IPS-18a (cell line): ENCODE measurements around the gene EXOC6.

Source experiments
- H3K27ac ChIP-seq: one replicate; pipeline ENCODE4 v1.5.1; 2013; ENCODE audit warnings: low read length
- H3K27me3 ChIP-seq: one replicate; pipeline ENCODE4 v1.6.1; 2013; ENCODE audit warnings: mild to moderate bottlenecking, low read length; ENCODE audit not compliant: control insufficient read depth, insufficient read depth
- H3K36me3 ChIP-seq: one replicate; pipeline ENCODE4 v1.6.1; 2013; ENCODE audit warnings: low read depth, low read length; ENCODE audit not compliant: control insufficient read depth
- H3K4me1 ChIP-seq: one replicate; pipeline ENCODE4 v1.6.1; 2013; ENCODE audit warnings: low read depth, low read length; ENCODE audit not compliant: control insufficient read depth
- H3K4me3 ChIP-seq: one replicate; pipeline ENCODE4 v1.5.1; 2013; ENCODE audit warnings: low read length
- H3K9ac ChIP-seq: one replicate; pipeline ENCODE4 v1.6.1; 2013; ENCODE audit warnings: mild to moderate bottlenecking, low read length, moderate library complexity
- H3K9me3 ChIP-seq: one replicate; pipeline ENCODE4 v1.6.1; 2013; ENCODE audit warnings: low read depth, low read length; ENCODE audit not compliant: control insufficient read depth

Gene EXOC6

GRCh38 chr10:92855560-92855959 is 7.2 kb downstream of the EXOC6 start:
- peaks cover 5% of the 10 kb centered on the region for H3K9me3 ChIP-seq
- H3K36me3 ChIP-seq = no peaks in the 10 kb centered on the region
- no peak overlapping the region for H3K27ac ChIP-seq
- H3K4me3 ChIP-seq = no peak overlapping the region
- H3K9ac ChIP-seq = no peak overlapping the region
- H3K4me1 ChIP-seq = no peaks in the 10 kb centered on the region
- H3K27me3 ChIP-seq = no peaks in the 10 kb centered on the region

DNA sequence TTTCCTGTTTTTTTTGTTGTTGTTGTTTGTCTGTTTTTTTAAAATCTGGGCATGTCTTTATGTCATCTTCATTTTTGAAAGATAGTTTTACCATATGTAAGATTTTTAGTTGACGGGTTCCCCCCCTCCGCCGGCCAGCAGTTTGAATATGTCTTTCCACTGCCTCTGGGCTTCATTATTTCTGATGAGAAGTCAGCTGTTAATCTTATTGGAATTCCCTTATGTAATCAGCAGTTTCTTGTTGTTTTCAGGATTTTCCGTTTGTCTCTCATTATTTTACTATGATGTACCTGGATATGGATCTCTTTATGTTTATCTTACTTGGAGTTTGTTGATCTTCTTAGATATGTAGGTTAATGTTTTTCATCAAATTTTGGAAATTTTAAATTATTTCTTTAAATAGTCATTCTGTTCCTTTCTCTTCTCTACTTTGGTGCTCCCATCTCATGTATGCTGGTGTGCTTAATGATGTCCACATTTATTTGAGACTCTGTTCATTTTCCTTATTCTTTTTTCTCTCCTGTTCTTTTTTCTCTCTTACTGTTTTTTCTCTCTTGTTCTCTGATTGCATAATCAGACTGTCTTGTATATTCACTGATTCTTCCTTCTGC is 9.7 kb downstream of the EXOC6 start:
- Histone ChIP-seq H3K27me3 (no peaks in the 10 kb centered on the region), H3K9me3 (peaks cover 5% of the 10 kb centered on the region), H3K9ac (no peak overlapping the region), H3K36me3 (no peaks in the 10 kb centered on the region), H3K27ac (no peak overlapping the region), H3K4me3 (no peak overlapping the region), H3K4me1 (no peaks in the 10 kb centered on the region)

- no peaks in the 10 kb centered on the region for H3K36me3 ChIP-seq
- no peaks in the 10 kb centered on the region for H3K9me3 ChIP-seq
- H3K9ac ChIP-seq = no peak overlapping the region
- H3K4me3 ChIP-seq = no peak overlapping the region
- H3K27me3 ChIP-seq = no peaks in the 10 kb centered on the region
- no peak overlapping the region for H3K27ac ChIP-seq
- H3K4me1 ChIP-seq = no peaks in the 10 kb centered on the region
These were observed 18.9 kb downstream of the EXOC6 start for GRCh38 chr10:92867235-92867634.

DNA sequence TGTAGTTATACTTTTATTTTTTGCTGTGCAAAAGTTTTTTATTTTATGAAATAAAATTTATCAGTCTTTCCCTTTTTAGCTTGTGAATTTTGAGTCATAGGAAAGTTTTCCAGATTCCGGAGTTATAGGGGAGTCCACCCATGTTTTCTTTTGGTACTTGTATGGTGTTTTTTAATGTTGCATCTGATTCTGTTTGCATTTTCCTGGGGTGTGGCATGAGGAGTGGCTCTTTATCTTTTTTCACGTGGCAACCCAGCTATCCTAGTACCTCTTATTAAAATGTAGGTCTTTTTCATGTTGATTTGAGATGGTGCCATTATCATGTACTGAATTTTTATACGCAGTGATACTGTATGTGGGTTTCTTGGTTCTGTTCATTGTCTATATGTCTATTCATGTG is 19.7 kb downstream of the EXOC6 start:
- Histone ChIP-seq H3K9me3 (no peaks in the 10 kb centered on the region), H3K4me1 (no peaks in the 10 kb centered on the region), H3K4me3 (no peak overlapping the region), H3K36me3 (no peaks in the 10 kb centered on the region), H3K9ac (no peak overlapping the region), H3K27me3 (no peaks in the 10 kb centered on the region), H3K27ac (no peak overlapping the region)

DNA sequence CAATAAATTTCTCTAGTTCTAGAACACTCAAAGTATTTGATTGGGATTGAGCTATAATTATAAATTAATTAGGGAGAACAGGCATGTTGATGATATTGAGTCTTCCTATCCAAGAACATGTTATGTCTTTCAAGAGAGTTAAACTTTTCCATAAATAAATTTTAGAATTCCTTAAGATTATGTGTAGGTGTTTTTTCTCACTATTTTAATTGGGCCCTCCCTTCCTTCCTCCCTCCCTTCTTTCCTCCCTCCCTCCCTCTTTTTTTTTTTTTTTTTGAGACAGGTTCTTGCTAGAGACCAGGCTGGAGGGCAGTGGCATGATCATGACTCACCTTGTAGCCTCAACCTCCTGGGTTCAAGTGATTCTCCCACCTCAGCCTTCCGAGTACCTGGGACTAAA is 20.2 kb downstream of the EXOC6 start:
- no peaks in the 10 kb centered on the region for H3K27me3 ChIP-seq
- no peak overlapping the region for H3K4me3 ChIP-seq

GRCh38 chr10:92873029-92873428 is 24.7 kb downstream of the EXOC6 start:
- H3K9ac ChIP-seq = no peak overlapping the region
- H3K9me3 ChIP-seq = no peaks in the 10 kb centered on the region
- no peaks in the 10 kb centered on the region for H3K27me3 ChIP-seq
- no peaks in the 10 kb centered on the region for H3K4me1 ChIP-seq
- H3K4me3 ChIP-seq = no peak overlapping the region
- H3K36me3 ChIP-seq = no peaks in the 10 kb centered on the region
- H3K27ac ChIP-seq = no peak overlapping the region

More for the DNA sequence above, 20.2 kb downstream of the EXOC6 start:
- H3K9ac ChIP-seq = no peak overlapping the region
- no peaks in the 10 kb centered on the region for H3K4me1 ChIP-seq
- H3K9me3 ChIP-seq = no peaks in the 10 kb centered on the region
- no peaks in the 10 kb centered on the region for H3K36me3 ChIP-seq
- H3K27ac ChIP-seq = no peak overlapping the region

- H3K4me1 ChIP-seq = no peaks in the 10 kb centered on the region
- H3K9me3 ChIP-seq = no peaks in the 10 kb centered on the region
- no peak overlapping the region for H3K9ac ChIP-seq
- H3K4me3 ChIP-seq = no peak overlapping the region
- no peaks in the 10 kb centered on the region for H3K36me3 ChIP-seq
- no peaks in the 10 kb centered on the region for H3K27me3 ChIP-seq
- H3K27ac ChIP-seq = no peak overlapping the region
These were observed 28.3 kb downstream of the EXOC6 start for GRCh38 chr10:92876509-92877036.

DNA sequence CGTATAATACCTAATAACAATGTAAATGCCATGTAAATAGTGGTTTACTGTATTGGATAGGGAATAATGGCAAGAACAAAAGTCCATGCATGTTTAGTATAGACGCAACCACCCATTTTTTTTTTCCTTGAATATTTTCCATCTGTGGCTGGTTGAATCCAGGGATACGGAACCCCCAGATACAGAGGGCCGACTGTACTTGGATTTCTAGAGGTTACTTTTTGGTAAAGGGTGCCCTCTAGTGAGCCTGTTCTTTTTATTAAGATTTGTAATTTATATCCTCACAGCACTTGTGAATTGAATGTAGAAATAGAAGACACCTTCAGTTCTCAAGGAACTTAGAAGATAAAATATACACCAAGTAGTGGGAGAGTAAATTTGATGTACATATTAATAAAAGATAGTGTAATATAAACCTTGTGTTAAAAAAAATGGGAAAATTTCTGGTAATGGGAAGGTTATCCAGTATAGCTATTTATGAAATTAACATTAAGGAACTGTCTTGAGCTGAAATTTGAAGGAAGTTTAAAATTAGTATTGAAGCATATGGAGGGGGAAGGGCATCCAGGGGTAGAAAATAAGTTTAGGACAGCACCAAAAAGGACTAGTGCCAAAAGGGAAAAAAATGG is 32.0 kb downstream of the EXOC6 start:
- Histone ChIP-seq H3K27ac (no peak overlapping the region), H3K4me1 (no peaks in the 10 kb centered on the region), H3K36me3 (no peaks in the 10 kb centered on the region), H3K9ac (no peak overlapping the region), H3K4me3 (no peak overlapping the region), H3K9me3 (no peaks in the 10 kb centered on the region), H3K27me3 (no peaks in the 10 kb centered on the region)

DNA sequence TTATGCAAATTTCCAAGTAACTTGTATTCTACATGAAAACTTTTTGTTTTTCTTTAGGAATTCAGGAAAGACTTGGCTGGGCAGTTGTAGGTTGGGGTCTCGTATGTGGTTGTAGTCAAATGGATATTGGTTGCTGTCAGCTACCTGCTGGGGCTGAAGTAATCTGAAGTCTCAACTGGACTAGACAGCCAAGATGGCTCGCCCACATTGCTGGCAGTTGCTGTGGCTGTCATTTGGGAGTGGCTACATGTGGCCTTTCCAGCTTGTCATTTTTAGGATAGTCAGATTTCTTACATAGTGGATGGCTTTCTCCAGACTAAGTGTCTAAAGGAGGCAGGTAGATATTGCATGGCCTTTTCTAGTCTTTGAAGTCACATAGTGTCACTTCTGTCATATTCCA is 32.6 kb downstream of the EXOC6 start:
- H3K36me3 ChIP-seq = no peaks in the 10 kb centered on the region
- no peaks in the 10 kb centered on the region for H3K4me1 ChIP-seq
- no peak overlapping the region for H3K9ac ChIP-seq
- H3K27ac ChIP-seq = no peak overlapping the region
- no peaks in the 10 kb centered on the region for H3K9me3 ChIP-seq
- no peaks in the 10 kb centered on the region for H3K27me3 ChIP-seq
- H3K4me3 ChIP-seq = no peak overlapping the region

DNA sequence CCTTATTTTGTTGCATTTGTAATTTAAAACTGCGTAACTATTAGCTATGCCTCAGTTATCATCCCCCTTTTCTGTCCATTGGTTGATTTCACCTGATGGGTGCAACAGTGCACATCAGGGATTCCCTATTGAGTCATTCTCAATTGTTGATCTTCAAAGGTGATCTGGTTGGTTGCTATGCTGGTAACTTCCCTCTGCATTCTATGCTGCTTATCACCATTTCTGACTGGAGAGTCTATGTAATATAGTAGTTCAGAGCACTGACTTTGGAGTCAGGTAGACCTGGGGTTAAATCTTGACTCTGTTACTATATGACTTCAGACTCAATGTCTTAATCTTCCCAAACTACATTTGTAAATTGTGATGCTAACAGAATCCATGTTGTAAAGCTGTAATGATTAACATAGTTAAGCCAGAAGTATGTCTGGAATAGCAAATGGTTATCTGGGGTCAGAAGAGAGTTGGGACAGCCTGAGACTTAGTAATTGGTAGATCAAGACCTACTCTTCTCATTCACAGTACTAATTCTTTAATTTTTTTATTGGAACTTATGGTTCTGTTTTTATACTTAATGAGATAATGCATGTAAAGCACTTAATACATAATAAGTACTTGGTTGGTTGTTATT is 38.1 kb downstream of the EXOC6 start:
- H3K4me3 ChIP-seq = no peak overlapping the region
- no peaks in the 10 kb centered on the region for H3K36me3 ChIP-seq
- H3K9me3 ChIP-seq = no peaks in the 10 kb centered on the region
- peaks cover 9% of the 10 kb centered on the region for H3K4me1 ChIP-seq
- no peak overlapping the region for H3K27ac ChIP-seq
- H3K9ac ChIP-seq = no peak overlapping the region
- no peaks in the 10 kb centered on the region for H3K27me3 ChIP-seq

- H3K27ac ChIP-seq = no peak overlapping the region
- H3K9ac ChIP-seq = no peak overlapping the region
- no peaks in the 10 kb centered on the region for H3K27me3 ChIP-seq
- H3K9me3 ChIP-seq = no peaks in the 10 kb centered on the region
- no peaks in the 10 kb centered on the region for H3K36me3 ChIP-seq
- H3K4me3 ChIP-seq = no peak overlapping the region
- peaks cover 45% of the 10 kb centered on the region for H3K4me1 ChIP-seq
These were observed 42.2 kb downstream of the EXOC6 start for GRCh38 chr10:92890471-92890870.
